HUES48 (cell line): ENCODE results near the gene CNPPD1.

Source experiments
- H3K27ac ChIP-seq: one replicate; pipeline ENCODE4 v1.7.0; 2013; ENCODE audit warnings: low read depth, low read length, inconsistent platforms
- H3K27me3 ChIP-seq: 2 replicates; pipeline ENCODE4 v1.6.1; 2013; ENCODE audit warnings: mild to moderate bottlenecking, low read length; ENCODE audit not compliant: control insufficient read depth, insufficient read depth
- H3K36me3 ChIP-seq: 2 replicates; pipeline ENCODE4 v1.6.1; 2013; ENCODE audit warnings: low read length; ENCODE audit not compliant: control insufficient read depth, insufficient read depth
- H3K4me1 ChIP-seq: 2 replicates; pipeline ENCODE4 v1.6.1; 2013; ENCODE audit warnings: mild to moderate bottlenecking, low read length; ENCODE audit not compliant: control insufficient read depth, insufficient read depth
- H3K4me3 ChIP-seq: 2 replicates; pipeline ENCODE4 v1.5.1; 2013; ENCODE audit warnings: mild to moderate bottlenecking, low read depth, low read length
- H3K9ac ChIP-seq: 2 replicates; pipeline ENCODE4 v1.6.1; 2013; ENCODE audit warnings: mild to moderate bottlenecking, low read depth, low read length, moderate library complexity
- H3K9me3 ChIP-seq: 2 replicates; pipeline ENCODE4 v1.6.1; 2013; ENCODE audit warnings: low read length; ENCODE audit not compliant: control insufficient read depth, insufficient read depth

Gene CNPPD1

GRCh38 chr2:219215871-219216534 lies 39.3 kb upstream of the CNPPD1 start:
- Histone ChIP-seq H3K4me3 (no peak overlapping the region), H3K27me3 (no peaks in the 10 kb centered on the region), H3K36me3 (peaks cover 49% of the 10 kb centered on the region), H3K9ac (no peak overlapping the region), H3K4me1 (peaks cover 4% of the 10 kb centered on the region; the same call in 1 of the 2 replicates), H3K9me3 (no peaks in the 10 kb centered on the region), H3K27ac (no peak overlapping the region)

GRCh38 chr2:219214786-219215185 lies 38.1 kb upstream of the CNPPD1 start:
- no peaks in the 10 kb centered on the region for H3K9me3 ChIP-seq
- H3K36me3 ChIP-seq: peaks cover 52% of the 10 kb centered on the region
- peaks cover 4% of the 10 kb centered on the region; the same call in 1 of the 2 replicates for H3K4me1 ChIP-seq
- no peak overlapping the region for H3K4me3 ChIP-seq
- H3K9ac ChIP-seq: no peak overlapping the region
- no peaks in the 10 kb centered on the region for H3K27me3 ChIP-seq
- H3K27ac ChIP-seq: no peak overlapping the region

- no peaks in the 10 kb centered on the region for H3K9me3 ChIP-seq
- no peaks in the 10 kb centered on the region for H3K27me3 ChIP-seq
- H3K4me1 ChIP-seq: peaks cover 2% of the 10 kb centered on the region; the same call in 1 of the 2 replicates
- H3K4me3 ChIP-seq: no peak overlapping the region
- H3K27ac ChIP-seq: no peak overlapping the region
- no peak overlapping the region for H3K9ac ChIP-seq
- H3K36me3 ChIP-seq: peaks cover 58% of the 10 kb centered on the region
Observed at GRCh38 chr2:219214141-219214540, 37.4 kb upstream of the CNPPD1 start.

DNA sequence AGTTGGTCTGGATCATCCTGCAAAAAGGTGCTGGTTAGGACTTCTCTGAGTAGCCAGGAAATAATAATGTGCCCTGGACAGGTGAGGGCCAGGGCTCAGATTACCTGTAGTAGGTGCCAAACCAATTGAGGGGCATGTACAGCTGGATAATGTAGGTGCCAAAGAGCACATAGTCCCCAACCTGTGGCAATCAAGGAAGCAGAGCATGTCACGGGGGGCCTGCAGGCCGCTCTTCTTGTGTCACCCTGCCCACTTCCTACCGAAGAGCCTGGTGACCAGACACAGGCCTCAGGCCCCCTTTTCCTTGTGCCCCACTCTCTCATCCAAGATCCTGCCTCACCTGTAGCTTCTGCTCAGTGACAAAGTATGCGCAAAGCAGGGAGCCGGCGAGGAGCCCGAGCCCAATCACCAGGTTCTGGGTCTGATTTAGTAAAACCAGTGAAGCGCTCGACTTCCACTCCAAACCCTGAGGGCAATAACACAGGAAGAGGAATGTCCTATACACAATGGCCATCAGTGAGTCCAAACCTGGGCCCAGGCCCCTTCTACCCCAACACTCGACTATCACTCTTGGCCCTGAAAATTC lies 36.9 kb upstream of the CNPPD1 start:
- Histone ChIP-seq H3K9ac (no peak overlapping the region), H3K27me3 (no peaks in the 10 kb centered on the region), H3K4me3 (no peak overlapping the region), H3K4me1 (no peaks in the 10 kb centered on the region), H3K27ac (no peak overlapping the region), H3K36me3 (peaks cover 64% of the 10 kb centered on the region), H3K9me3 (no peaks in the 10 kb centered on the region)

DNA sequence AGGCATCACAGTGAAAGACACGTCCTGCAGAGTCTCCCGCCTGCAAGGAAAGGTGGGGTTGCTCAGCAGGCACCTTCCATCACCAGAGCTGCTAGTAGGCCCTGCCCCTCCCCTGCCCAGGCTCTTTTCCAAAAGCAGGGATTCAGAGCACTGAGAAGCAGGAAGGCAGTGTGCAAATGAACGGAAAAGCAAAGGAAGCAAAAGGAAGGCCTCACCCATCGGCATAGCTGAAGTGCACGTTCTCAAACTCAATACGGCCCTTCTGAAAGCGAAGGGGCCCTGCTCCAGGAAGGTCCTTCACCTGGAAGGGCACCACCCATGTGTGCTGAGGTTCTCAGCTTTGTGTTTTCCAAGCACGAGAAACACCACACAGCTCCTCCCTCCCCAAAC lies 36.3 kb upstream of the CNPPD1 start:
- Histone ChIP-seq H3K4me3 (no peak overlapping the region), H3K4me1 (no peaks in the 10 kb centered on the region), H3K36me3 (peaks cover 70% of the 10 kb centered on the region), H3K9me3 (no peaks in the 10 kb centered on the region), H3K27me3 (no peaks in the 10 kb centered on the region), H3K27ac (no peak overlapping the region), H3K9ac (no peak overlapping the region)

DNA sequence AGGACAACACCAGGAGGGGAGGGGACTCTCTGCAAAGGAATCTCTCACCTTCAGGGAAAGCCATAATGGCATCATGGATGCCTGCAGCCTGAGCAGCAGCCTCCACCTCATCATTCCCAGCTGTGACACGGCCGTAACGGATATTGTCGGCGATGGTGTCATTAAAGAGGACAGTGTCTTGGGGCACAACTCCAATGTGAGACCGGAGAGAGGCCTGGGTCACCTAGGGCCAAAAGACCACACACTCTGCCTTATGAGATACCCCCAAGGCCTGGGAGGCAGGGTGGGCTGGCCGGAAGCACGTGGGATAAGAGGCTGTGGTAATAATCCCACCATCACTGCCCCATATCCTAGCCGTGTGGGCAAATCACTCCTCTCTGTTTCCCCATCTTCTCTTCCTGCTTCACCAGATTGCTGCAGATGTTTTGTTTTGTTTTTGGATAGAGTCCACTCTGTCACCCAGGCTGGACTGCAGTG lies 34.2 kb upstream of the CNPPD1 start:
- Histone ChIP-seq H3K27ac (no peak overlapping the region), H3K27me3 (no peaks in the 10 kb centered on the region), H3K36me3 (peaks cover 68% of the 10 kb centered on the region), H3K4me1 (0 out of 2 replicates have a peak, but pooled peaks cover 5% of the 10 kb centered on the region), H3K4me3 (no peak overlapping the region), H3K9me3 (no peaks in the 10 kb centered on the region), H3K9ac (no peak overlapping the region)

GRCh38 chr2:219210196-219210885 lies 33.6 kb upstream of the CNPPD1 start:
- H3K9ac ChIP-seq: no peak overlapping the region
- H3K4me1 ChIP-seq: 0 out of 2 replicates have a peak, but pooled peaks cover 5% of the 10 kb centered on the region
- H3K36me3 ChIP-seq: peaks cover 68% of the 10 kb centered on the region
- H3K9me3 ChIP-seq: no peaks in the 10 kb centered on the region
- no peak overlapping the region for H3K4me3 ChIP-seq
- no peaks in the 10 kb centered on the region for H3K27me3 ChIP-seq
- H3K27ac ChIP-seq: no peak overlapping the region

DNA sequence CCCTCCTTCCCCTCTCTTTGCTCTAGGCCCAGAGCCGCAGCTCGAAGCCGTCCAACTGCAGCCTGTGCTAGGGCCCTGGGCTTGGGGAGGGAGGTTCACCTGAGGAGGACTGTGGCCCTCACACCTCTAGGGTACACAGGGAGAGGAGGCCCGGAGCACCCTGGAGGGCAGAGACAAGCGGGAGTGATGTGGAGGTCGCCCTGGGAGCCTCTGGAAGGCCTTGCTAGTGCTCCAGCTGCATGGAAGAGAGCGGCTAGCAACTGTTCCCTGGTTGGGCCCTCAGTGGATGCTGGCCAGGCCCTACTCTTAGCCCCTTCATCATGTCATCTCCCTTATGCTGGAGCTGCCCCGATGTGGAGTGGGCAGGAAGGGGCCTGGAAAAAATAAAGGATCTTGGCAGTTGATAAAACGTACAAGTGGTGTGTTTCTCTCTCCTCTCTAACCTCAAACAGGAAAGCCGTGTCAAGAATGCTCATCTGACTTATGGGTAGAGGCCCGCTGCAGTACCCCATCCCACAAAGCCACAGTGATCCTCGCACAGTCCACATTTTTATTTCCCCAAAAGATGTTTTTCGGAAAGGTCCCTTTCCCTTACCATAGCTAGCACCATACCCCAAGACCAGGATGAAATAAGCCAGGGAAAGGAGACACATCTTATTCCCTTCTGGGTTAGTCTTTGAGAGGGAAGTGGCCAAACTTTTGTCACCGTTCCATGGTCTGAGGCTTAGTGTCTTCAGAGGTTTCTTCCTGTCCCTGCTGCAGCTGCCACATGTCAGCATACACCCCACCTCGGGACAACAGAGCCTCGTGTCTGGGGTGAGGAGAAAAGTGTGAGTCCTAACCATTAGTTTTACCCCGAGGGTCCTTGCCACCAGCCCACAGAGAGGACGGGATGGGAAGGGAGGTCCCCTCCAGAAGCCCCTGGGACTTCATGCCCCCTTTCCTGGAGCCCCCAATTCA lies 32.8 kb upstream of the CNPPD1 start:
- peaks cover 60% of the 10 kb centered on the region for H3K36me3 ChIP-seq
- H3K9me3 ChIP-seq: no peaks in the 10 kb centered on the region
- H3K27ac ChIP-seq: no peak overlapping the region
- H3K4me3 ChIP-seq: no peak overlapping the region
- H3K27me3 ChIP-seq: no peaks in the 10 kb centered on the region
- 0 out of 2 replicates have a peak, but pooled peaks cover 5% of the 10 kb centered on the region for H3K4me1 ChIP-seq
- no peak overlapping the region for H3K9ac ChIP-seq

DNA sequence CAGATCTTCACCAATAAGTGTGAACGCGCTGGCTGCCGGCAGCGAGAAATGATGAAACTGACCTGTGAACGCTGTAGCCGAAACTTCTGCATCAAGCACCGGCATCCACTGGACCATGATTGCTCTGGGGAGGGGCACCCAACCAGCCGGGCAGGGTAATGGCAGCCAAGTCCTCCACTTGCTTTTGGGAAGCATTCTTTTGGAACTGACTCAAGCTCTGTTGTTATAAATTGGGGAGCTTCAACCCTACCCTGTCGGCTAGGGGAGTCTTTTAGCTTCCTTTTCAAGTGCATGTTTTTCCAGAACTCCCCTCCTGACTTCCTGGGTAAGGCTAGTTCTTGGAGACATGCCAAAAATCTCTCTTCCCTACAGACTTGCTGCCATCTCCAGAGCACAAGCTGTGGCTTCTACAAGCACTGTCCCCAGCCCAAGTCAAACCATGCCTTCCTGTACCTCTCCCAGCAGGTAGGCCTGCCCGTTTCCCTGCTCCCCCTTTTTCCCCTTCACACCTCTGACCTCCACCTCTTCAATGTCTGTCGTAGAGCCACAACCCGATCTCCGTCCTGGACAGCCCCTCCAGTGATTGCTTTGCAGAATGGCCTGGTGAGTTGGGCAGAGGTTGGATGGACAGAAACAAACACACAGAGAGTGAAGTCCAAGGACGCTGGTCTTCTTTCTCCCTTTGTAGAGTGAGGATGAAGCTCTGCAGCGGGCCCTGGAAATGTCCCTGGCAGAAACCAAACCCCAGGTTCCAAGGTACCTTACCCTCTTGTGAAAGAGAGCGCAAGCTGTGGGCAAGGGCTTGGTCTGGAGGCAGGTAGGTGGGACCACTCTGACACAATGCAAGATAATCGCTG lies 31.4 kb upstream of the CNPPD1 start:
- Histone ChIP-seq H3K27me3 (no peaks in the 10 kb centered on the region), H3K27ac (no peak overlapping the region), H3K9ac (no peak overlapping the region), H3K4me3 (no peak overlapping the region), H3K4me1 (0 out of 2 replicates have a peak, but pooled peaks cover 5% of the 10 kb centered on the region), H3K9me3 (no peaks in the 10 kb centered on the region), H3K36me3 (peaks cover 47% of the 10 kb centered on the region)
